Kidney tubule cell (primary cell): ENCODE results near the gene HAT1.
"Not testable (repeated sequence)": the region's sequence is repeated elsewhere in the genome, so short reads cannot be mapped to it uniquely, and the experiment has no call there.

Experiments used
- DNase-seq: peaks from one replicate; pipeline ENCODE4 v3.0.0-alpha.2; 2018; ENCODE audit warnings: low spot score

Gene HAT1, protein sequence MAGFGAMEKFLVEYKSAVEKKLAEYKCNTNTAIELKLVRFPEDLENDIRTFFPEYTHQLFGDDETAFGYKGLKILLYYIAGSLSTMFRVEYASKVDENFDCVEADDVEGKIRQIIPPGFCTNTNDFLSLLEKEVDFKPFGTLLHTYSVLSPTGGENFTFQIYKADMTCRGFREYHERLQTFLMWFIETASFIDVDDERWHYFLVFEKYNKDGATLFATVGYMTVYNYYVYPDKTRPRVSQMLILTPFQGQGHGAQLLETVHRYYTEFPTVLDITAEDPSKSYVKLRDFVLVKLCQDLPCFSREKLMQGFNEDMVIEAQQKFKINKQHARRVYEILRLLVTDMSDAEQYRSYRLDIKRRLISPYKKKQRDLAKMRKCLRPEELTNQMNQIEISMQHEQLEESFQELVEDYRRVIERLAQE

DNA sequence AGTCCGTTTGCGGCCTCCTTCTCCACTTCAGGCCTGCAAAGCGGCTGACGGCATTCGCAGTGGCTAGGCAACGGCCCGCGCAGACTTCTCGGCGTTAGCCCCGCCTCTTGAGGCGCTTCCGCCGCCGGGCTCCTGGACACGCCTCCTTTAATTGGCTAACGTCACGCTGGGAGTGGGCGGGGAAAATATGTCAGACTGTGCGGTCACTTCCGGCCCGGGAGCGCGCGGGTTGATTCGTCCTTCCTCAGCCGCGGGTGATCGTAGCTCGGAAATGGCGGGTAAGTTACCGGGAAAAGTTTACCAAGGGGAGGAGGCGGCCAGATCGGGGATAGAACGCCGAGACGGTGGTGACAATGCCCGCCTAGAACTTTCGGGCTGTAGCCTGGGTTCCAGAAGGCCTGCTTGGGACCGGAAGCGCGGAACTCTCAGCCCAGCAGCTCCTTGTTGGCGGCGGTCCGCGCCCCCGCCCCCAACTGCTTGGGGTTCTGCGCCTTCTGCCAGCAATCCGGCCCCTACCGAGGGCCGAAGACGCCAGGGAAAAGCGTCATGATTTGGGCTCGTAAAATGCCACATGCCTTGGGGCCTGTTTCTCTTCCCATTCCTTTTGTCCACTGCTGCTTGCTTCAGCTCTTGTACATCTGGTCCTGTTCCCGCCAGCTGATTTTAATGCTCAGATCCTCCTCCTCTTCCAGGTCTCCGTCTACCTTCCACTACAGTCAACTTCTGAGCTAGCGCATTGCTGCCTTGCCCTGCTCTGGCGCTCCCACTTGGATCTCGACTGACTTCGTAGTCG lies at the start of gene HAT1:
Gene HAT1, plus strand, starts transcription at position 232 of the 793 bp plus-strand sequence. Its CDS starts 40 bp downstream, at position 272.
- peak; percentile 98 for DNase-seq

DNA sequence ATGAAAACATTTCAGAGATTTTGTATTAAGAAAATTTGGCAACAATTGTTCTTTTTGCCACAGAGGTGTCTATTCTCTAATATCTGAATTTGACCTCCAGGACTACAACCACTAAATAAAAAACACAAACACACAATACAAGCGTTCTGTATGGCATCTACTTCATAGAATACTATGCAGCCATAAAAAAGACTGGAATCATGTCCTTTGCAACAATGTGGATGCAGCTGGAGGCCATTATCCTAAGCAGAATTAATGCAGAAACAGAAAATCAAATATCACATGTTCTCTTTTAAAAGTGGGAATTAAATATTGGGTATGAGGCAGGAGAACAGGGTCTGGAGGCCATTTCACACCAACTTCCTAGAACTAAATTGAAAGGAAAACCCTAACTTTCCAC lies 47.7 kb upstream of the HAT1 start:
- DNase-seq, result no peak

DNA sequence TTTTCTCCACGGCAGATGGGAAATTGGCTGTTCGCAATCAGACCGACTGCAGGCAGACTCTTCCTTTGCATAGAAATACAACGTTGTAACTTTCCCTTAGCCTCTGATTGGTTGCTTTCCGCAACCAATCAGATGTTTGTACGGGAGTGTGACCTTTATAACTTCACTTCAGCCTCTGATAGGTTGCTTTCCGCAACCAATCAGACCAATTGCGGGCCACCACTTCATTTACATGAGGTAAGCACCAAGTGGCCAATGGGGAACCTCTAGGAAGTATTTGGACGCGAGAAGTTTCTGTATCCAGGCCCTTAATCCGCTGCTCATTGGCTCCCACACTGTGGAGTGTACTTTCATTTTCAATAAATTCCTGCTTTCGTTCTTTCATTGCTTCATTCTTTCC lies 47.3 kb upstream of the HAT1 start:
- no peak for DNase-seq

DNA sequence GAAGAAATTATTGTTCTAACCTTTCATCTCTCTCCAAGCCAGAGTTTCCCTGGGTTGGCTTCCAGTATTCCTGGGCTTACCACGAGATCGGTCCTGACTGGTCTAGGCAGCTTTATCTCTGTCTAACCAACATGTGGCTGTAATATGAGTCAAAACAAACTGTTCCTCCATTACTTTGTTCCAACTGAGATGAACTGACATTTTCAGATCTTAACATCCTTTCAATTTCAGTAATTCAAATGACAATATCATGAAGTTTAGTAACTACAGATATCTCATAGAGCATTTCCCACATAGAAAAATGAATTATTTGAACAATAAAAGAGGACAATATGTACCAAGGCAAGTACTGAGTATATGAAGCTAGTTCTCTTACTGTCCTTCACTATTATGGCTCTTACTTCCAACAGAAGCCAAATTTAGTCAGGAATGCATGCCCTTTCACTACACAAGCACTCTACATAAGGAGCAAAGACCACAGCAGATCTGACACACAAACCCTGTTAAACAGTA lies 43.7 kb upstream of the HAT1 start:
- peak; percentile 8 for DNase-seq

DNA sequence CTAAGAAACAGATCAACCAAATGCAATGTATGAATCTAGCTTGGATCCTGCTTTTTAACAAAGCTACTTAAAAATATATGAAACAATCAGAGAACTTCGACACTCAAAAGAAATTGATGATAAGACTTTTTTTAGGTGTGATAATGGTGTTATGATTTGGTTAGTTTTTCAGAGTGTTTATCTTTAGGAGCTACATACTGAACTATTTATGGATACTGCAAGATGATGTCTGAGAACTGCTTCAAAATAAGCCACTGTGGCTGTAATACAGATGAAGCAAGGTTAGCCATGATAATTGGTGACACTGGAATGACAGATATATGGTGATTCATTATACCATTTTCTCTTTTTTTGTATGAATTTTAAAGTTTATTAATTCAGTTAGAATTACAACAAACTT lies 42.4 kb upstream of the HAT1 start:
- no peak for DNase-seq

DNA sequence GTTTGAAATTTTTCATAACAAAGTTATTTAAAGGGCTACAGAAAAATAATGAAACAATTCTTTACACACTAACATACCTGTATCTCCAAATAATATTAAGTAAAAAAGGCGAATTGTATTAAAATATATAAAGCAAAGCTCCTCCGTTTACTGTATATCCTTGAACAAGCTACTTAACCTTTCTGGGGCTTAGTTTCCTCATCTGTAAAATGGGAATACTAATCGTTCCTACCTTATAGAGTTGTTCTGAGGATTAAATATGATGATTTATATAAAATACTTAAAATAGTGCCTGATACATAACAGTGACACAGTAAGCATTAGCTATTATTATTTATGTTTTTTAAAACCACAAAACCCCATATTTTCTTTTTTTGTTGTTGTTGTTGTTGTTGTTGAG lies 41.5 kb upstream of the HAT1 start:
- DNase-seq, result no peak

DNA sequence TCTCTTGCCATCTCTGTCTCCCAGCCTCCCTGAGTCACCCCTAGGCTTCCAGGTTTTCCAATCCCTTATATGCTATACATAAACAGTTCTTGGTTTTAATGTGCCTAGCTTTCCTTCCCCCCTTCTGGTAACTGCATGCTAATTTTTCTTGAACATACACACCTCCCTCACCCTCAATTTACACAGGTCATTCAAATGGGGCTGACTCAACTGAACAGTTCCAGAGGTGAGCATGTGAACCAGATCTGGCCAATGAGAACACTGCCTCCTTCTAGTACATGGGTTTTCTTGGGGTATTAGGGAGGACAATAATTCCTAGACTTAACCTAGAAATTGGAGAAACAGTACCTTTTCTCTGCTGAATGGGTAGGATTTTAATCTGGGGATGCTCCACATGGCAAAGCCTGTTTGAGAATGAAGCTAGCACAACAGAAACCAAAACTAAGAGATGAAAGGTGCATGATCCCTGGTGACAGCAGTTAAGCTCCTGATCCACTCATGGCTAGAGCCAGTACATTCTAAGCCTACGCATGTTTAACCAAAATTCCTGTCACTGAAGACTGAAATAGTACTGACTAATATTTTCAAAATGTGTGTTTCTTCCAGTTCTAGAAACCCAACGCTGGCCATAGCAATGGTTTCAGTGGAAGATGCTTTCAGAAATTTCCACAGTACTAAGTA lies 40.0 kb upstream of the HAT1 start:
- DNase-seq, result no peak

DNA sequence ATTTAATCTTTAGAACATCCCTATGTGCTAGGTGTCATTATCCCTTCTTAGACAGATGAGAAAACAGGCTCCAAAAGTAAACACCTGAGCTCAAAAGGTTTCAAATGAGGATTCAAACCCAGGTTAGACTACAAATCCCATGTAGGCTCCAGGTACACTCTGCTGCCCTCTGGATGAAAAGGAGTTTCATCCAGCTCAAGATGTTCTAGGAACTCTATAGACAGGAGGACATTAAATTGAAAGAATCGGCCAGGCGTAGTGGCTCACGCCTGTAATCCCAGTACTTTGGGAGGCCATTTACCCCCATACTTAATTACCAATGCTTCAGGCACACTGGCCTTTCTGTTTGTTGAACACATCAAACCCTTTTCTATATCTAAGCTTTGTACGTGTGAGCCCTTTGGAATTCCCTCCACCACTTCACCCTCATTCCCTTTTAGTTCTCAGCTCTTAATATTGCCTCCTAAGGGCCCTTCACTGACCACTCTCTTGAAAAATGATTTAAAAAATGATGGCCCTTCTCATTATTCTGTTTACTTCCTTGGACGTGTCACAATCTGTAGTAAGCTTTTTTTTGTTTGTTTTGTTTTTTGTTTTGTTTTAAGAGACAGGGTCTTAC lies 38.9 kb upstream of the HAT1 start:
- no peak for DNase-seq

DNA sequence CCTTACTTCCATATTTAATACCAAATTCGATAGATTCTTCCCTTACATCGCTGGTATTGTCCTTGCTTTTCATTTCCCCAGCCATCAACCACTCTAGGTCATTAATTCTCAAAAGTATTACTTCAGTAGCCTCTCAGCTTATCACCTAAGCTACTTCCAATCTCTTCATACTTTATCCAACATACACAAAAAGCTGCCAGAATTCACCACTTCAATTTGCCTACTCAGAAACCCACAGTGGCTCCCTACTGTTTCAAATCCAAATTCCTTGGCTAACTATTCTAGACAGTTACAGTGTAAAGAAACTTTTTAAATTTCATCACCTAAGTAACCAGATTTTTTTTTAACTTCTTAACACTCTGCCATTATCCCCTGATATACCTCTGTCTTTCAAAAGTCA lies 32.9 kb upstream of the HAT1 start:
- DNase-seq, result no peak

DNA sequence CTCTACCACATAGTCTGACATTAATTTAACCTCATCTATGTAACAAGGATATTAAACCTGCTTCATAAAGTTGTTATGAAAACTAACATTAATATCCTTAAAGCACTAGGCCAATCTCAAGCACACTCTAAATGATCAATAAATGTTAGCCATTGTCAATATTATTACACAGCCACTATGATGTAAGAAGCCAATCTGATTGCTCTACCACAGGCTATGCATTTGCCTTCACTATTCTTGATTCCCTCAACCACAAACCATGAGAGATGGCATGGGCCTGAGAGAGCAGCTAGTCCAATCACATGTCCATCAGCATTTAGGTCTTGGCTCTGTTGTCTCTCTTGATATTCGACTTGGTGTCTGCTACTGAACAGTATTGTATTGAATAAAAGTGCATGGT lies 32.5 kb upstream of the HAT1 start:
- DNase-seq, result no peak

DNA sequence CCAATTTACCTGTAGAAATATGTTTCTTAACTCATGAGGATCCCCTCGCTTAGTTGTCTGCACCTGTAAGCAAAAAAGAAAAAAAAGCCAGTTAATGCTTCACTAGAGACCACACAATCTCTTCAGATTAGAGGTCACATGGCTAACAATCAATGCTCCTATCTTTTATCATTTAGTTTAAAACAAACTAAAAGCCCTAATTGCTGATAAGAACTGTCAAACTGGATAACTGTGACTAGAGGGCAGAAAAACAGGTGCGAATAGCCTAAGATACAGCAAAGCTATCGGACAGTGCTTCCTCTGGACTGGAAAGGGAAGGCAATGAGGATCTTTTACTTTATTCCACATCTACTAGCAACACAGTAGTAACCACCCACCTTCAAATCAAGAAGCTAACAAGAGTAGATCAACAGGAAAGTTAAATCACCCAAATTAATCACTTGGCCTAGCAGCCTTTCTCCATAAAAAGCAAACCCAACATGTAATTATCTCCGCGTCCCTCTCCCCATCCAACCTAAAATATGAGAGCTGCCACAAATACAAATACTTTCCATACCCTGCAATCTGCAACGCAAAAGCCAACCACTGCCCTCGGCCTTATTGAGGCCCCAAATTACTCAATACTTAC lies 29.0 kb upstream of the HAT1 start:
- no peak for DNase-seq

DNA sequence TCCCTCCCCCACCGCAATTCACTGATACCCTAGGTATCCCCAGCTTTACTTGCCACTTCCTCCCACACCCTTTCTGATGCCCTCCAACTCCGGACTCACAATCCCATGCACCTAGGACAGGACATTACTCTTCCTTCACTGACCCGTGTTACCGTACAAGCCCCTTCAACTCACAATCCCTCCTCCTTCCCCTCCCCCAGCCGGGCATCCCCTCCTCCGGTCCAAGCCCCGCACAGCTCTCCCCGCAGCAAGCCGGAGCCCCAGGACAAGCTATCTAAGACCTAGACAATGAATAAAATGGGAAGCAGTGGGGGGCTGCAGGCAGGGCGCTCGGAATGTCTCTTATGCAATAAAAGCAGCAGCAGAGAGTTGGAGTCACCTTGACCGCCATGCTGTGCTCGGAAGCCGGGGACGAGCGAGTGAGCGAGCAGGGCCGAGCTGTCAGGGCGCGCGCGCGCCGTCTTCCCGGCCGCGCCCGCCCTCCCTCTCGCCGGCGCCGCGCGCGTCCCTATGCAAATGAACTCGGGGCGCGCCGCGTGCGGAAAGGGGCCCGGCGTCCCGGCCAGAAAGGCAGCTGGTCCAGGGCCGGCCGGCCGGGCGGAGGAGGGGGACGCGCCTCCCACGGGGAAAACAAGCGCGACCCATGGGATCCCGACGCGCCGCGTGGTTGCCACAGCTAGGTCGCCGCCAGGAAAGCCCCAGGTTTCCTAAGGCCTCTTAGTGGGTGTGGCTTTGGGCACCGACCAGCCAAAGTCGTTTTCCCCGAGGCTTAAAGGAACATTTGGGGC lies 28.2 kb upstream of the HAT1 start, which contains the start of gene SLC25A12:
Gene SLC25A12, minus strand, starts transcription at position 421 of the 788 bp plus-strand sequence. Its CDS starts 30 bp downstream, at position 391.
- peak; percentile 87 for DNase-seq

DNA sequence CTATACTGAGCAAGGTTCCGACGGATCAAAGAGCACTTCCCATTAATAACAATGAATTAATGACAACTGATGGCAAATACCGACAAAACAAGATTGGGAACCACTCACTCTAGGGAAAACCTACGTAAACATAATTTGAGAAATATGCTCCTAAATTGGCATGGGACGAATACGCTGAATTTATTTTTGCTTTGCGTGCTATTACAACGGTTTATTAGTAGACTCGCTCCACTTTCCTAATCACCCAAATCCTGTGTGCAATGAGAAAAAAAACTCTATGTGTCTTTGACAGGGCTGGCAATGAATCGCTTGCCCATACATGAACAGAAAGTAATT lies 27.7 kb upstream of the HAT1 start:
- DNase-seq, result no peak

DNA sequence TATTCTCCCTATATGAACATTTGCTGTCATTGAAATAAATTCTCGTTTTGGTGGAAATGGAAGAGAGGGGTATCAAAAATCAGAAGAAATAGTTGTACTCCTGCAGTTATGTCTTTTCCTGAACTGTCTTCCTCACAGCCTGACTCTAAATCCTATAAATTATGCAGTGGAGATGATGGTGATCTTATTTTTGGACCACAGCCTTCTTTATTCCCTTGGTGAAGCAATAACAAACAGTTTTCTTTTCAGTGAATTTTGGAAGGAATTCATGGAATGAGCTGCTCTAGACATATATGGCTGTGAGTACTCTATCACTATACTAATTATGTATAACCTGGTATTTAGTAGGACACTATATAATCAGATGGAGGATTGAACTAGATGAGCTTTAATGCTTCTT lies 26.5 kb upstream of the HAT1 start:
- no peak for DNase-seq

DNA sequence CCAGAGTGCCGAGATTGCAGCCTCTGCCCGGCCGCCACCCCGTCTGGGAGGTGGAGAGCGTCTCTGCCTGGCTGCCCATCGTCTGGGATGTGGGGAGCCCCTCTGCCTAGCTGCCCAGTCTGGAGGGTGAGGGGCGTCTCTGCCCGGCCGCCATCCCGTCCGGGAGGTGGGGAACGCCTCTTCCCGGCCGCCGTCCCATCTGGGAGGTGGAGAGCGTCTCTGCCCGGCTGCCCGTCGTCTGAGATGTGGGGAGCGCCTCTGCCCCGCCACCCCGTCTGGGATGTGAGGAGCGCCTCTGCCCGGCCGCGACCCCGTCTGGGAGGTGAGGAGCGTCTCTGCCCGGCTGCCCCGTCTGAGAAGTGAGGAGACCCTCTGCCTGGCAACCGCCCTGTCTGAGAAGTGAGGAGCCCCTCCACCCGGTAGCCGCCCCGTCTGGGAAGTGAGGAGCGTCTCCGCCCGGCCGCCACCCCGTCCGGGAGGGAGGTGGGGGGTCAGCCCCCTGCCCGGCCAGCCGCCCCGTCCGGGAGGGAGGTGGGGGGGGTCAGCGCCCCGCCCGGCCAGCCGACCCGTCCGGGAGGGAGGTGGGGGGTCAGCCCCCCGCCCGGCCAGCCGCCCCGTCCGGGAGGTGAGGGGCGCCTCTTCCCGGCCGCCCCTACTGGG lies 22.5 kb upstream of the HAT1 start:
- DNase-seq, result not testable (repeated sequence)

DNA sequence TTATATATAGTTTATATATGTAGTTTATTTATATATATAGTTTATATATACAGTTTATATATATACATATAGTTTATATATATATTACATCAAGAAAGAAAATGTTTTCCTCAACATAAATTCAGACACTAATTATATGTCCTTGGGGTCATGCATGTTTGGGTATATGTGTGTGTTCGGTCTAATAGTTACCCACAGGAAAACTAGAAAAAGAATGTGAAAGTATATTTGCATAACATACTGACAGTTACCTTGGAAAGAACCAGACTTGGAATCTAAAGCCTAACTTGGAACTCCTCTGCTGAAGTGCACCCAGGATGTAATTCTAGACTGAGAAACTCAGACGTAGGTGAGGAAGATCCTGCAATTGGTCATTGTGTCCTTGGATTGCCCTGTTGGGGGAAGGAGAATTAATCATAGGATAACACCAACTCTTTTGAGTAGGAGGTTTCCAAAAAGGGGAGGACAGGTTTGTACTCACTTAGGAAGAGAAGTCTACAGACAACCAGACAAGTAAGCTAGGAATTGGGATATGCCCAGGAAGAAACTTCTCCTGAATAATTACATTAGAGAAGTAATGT lies 19.3 kb upstream of the HAT1 start:
- DNase-seq, result no peak

DNA sequence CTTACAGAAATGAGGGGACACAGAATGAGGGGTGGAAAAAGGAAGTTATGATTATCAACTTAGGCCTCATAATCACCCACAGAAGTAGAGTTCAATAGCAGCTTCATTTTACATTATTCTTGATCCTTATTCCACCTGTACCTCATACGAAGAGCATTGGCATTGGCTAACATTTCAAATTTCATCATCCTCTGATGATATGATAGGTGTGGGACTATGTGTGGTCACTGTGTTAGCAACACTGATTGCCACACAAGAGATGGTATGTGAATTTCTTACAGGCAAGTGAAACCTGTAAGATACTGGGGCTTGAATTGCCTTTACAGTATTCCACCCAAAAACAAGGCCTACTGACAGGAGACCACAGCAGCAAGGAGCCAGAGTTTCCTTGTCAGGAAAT lies 14.0 kb upstream of the HAT1 start:
- DNase-seq, result no peak

DNA sequence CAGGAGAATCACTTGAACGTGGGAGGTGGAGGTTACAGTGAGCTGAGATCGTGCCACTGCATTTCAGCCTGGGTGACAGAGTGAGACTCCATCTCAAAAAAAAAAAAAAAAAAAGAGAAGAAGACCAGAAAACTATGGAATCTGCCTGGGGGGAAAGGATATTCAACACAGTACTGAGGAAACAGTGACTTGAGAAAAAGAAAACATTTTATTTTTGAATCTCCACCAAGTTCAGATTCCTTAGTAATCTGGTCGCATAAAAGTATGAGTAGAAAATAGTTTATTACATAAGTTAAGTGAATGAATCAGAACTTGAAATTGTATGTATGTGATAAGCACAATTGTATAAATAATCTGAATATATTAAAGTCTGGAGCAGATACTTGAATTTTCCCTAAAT lies 13.0 kb upstream of the HAT1 start:
- DNase-seq, result no peak

DNA sequence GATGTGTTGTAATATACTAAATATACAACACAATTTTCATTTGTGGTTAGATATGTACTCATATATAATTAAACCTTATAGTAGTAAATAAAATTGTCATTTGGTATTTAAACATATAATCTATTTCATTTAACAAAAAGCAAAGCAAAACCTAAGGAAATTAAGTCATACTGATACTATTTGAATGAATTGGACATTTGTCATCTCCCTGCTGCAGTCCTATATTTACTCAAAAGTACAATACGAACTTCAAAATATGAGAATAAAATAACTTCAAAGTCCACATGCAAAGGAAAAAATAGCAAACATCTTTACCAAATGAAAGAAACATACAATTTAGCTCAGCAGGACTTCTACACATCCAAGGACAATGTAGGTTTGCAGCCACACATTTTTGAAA lies 11.8 kb upstream of the HAT1 start:
- no peak for DNase-seq

DNA sequence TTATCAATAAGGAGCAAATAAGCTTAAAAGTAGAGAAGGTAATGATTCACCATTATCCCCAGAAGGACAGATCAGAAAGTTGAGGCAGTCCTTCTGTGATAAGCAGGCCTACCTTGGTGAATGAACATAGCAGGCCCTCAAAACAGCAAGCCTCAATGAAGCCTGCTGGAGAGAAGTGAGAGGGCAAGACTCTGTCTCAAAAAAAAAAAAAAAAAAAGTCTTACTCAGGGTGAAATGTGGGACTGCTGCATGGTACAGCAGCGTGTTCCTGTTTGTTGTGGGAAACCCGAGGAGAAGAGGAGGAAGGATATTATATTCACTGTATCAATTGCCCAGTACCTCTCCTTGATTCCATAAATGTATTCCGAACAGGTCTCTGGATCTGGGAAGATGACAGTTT lies 8.7 kb upstream of the HAT1 start:
- DNase-seq, result no peak
